ENCODE results near the gene MBNL3.
"Not testable (repeated sequence)": the region's sequence is repeated elsewhere in the genome, so short reads cannot be mapped to it uniquely, and the experiment has no call there.

MBNL3 gene

GRCh38 chrX:132480581-132481203 is 8.1 kb downstream of the MBNL3 start:
- DNase-seq (ENCODE audit: low read depth), result peak; percentile 13

- DNase-seq (ENCODE audit: low read depth), result no peak
Measured at GRCh38 chrX:132474544-132475248, 14.1 kb downstream of the MBNL3 start.

GRCh38 chrX:132472397-132472796 is 16.4 kb downstream of the MBNL3 start:
- DNase-seq (ENCODE audit: low read depth), result no peak

- DNase-seq (ENCODE audit: low read depth), result no peak
Measured at GRCh38 chrX:132470831-132471230, 18.0 kb downstream of the MBNL3 start.

GRCh38 chrX:132470179-132470578 is 18.7 kb downstream of the MBNL3 start:
- no peak for DNase-seq (ENCODE audit: low read depth)

DNA sequence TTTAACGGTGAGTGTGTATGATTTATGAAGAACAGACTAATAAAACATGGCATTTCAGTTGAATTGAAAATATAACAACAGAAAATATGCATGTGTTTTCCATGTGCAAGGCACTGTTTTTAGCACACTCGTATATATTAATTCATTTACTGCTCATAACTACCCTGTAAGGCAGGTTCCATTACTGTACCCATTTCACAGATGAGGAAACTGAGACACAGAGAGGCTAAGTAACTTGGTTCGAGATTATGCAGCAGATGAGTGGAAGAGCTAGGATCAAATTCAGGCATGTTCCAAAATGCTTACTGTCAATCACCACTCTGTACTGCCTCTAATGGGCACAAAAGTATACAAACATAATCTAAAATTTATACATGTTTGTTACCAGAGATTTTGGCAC is 20.4 kb downstream of the MBNL3 start:
- no peak for DNase-seq (ENCODE audit: low read depth)

- no peak for DNase-seq (ENCODE audit: low read depth)
Measured at GRCh38 chrX:132467989-132468388, 20.8 kb downstream of the MBNL3 start.

GRCh38 chrX:132467026-132467425 is 21.8 kb downstream of the MBNL3 start:
- DNase-seq (ENCODE audit: low read depth), result no peak

GRCh38 chrX:132463411-132463810 is 25.4 kb downstream of the MBNL3 start:
- peak; percentile 6 for DNase-seq (ENCODE audit: low read depth)

GRCh38 chrX:132461886-132462285 is 27.0 kb downstream of the MBNL3 start:
- no peak for DNase-seq (ENCODE audit: low read depth)

- DNase-seq (ENCODE audit: low read depth), result no peak
Measured at GRCh38 chrX:132452911-132453550, 35.8 kb downstream of the MBNL3 start.

DNA sequence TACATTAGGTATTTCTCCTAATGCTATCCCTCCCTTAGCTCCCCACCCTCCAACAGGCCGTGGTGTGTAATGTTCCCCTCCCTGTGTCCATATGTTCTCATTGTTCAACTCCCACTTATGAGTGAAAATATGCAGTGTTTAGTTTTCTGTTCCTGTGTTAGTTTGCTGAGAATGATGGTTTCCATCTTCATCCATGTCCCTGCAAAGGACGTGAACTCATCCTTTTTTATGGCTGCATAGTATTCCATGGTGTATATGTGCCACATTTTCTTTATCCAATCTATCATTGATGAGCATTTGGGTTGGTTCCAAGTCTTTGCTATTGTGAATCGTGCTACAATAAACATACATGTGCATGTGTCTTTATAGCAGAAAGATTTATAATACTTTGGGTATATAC is 42.9 kb downstream of the MBNL3 start:
- DNase-seq (ENCODE audit: low read depth), result not testable (repeated sequence)

GRCh38 chrX:132444936-132445335 is 43.9 kb downstream of the MBNL3 start:
- no peak for DNase-seq (ENCODE audit: low read depth)

- no peak for DNase-seq (ENCODE audit: low read depth)
Measured at GRCh38 chrX:132443196-132444135, 45.4 kb downstream of the MBNL3 start.

GRCh38 chrX:132442691-132443090 is 46.1 kb downstream of the MBNL3 start:
- DNase-seq (ENCODE audit: low read depth), result no peak

GRCh38 chrX:132435222-132435621 is 53.6 kb downstream of the MBNL3 start:
- DNase-seq (ENCODE audit: low read depth), result no peak

GRCh38 chrX:132433551-132433950 is 55.3 kb downstream of the MBNL3 start:
- DNase-seq (ENCODE audit: low read depth), result no peak

DNA sequence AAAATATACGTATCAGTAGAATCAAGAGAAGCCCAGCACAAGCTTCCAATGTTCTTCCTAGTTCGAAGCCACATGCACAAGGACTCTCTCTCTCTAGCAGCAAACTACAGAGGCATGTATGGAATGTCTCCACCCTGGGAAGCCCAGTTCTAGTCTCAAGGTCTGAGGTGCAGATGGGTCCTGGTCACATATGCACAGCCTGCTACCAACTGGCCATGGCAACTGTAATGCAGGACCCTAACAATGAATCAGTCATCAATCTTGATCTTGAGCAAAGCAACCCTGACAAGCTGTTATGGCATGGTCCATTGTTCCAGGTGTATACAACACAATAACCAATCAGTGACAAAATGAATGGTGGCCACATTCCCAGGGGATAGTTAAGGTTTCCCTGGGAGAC is 55.8 kb downstream of the MBNL3 start:
- DNase-seq (ENCODE audit: low read depth), result no peak

GRCh38 chrX:132428896-132429295 is 59.9 kb downstream of the MBNL3 start:
- no peak for DNase-seq (ENCODE audit: low read depth)

DNA sequence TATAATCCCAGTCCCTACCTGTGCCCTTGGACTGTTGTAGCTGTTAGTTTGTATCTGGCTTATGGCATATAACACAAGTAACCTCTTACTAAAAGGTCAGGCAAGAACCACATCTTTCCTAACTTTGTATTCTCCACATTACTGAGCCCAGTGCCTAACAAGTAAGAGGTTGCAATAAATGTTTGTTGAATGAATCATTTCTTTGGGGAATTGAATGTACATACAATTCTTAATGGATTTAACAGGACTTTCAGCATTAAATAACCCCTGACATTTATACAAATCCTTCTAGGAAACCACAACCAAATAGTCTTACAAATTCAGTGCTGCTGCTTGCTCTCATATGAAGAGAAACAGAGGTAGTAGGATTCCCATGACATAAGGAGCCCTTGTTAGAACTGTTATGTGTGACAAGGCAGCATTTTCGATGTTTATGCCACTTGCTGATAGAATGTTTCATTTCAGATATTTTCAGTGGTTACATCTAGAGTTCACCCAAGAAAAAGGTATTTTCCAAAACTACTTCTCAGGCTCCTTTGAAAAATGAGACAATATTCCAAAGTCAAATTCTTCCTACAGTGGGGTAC is 62.0 kb downstream of the MBNL3 start:
- peak; percentile 1 for DNase-seq (ENCODE audit: low read depth)

GRCh38 chrX:132425744-132426318 is 63.0 kb downstream of the MBNL3 start:
- no peak for DNase-seq (ENCODE audit: low read depth)

DNA sequence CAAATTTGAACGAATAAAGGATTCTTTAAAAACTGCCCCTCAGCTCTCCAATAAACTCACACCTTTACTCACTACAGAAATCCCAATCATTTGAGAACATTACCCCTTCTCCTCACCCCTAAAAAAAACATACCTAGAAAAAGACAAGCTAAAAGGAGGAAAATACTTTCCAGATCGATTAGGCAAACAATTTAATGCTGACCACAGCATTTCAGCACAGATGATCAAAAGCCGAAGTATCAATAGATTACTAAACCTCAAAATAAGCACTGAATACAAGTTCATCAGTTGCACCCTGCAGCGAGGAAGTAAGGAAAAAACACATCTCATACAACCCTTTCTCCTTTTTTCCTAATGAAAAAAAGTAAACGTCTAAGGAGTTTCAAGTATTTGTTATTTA is 65.5 kb downstream of the MBNL3 start:
- no peak for DNase-seq (ENCODE audit: low read depth)

Data from ELR (cell line).